Pancreas (tissue), 10 donors: ENCODE measurements around the gene USP34. TPM values are rescaled to one million over a fixed set of nuclear protein-coding genes. Genes with fewer than 3 reads are reported as not detected.

Experiments used
- ATAC-seq, 4 donors: fragments of 200-7000 bp; cut with Tn5 transposase; one replicate each; pipeline versions ENCODE4 v1.8.0 to v1.9.1; 2020; ENCODE audit warnings: mild to moderate bottlenecking in 4 of 4, moderate library complexity in 4 of 4
- DNase-seq, 6 donors: peaks; one replicate each; pipeline ENCODE4 v3.0.0-alpha.2; 2020
- FAIRE-seq: peaks from 2 replicates; lab custom pipeline; 2012; peaks lifted over from hg19 to GRCh38; lab: Jason Lieb, UNC
- H3K27ac ChIP-seq, 4 donors: fragments of 200-600 bp; sonication (generic); 1 replicate in 3 of 4; 2 replicates in 1 of 4; pipeline versions ENCODE4 v1.5.0 to v1.8.0; 2020
- H3K27me3 ChIP-seq, 4 donors: fragments of 200-600 bp; one replicate each; pipeline ENCODE4 v1.8.0; 2021
- H3K36me3 ChIP-seq, 3 donors: fragments of 200-600 bp; sonication (generic) in 1 of 3; one replicate each; pipeline versions ENCODE4 v1.5.0 to v1.8.0; 2020 to 2021
- H3K4me1 ChIP-seq, 3 donors: fragments of 200-600 bp; one replicate each; pipeline ENCODE4 v1.8.0; 2021
- H3K4me3 ChIP-seq, 4 donors: fragments of 200-600 bp; sonication (generic) in 2 of 4; one replicate each; pipeline versions ENCODE4 v1.5.0 to v1.8.0; 2020 to 2021
- H3K9me3 ChIP-seq, 4 donors: fragments of 200-600 bp; one replicate each; pipeline ENCODE4 v1.8.0; 2021
- WGBS, 2 donors: extraction: QIAGEN DNeasy Blood & Tissue Kit; methylation state at CpG; one replicate each; pipeline ENCODE4 v1.1.7; 2013; 5-methylcytosine and 5-hydroxymethylcytosine counted together
- intact Hi-C, 3 donors: fragments of 100-400 bp; cut with DNase I; formaldehyde crosslinking; loops; one replicate each; pipeline versions ENCODE4 v1.11.1 to v1.14.2; 2022
- polyA plus RNA-seq, 2 donors: library from polyadenylated mRNA; stranded (reverse); fragments of 200-250 nt; gene quantifications; one replicate each; pipeline ENCODE4 v1.2.3, GENCODE V29; 2013
- total RNA-seq, 6 donors: library from RNA; stranded (reverse); fragmentation: NEBNext Ultra II Directional in 4 of 6; extraction: Animal tissue kit (Norgen Biotek cat#: 25700) in 4 of 6; gene quantifications; one replicate each; pipeline versions ENCODE4 v1.2.1 to v1.2.4, GENCODE V29; 2021 to 2023
- TF ChIP-seq, protein P1 (sequence below), 4 donors: fragments of 200-600 bp; sonication (generic) in 3 of 4; IDR thresholded peaks; one replicate each; pipeline versions ENCODE4 v1.5.0 to v1.8.0; 2021; ENCODE audit warnings: antibody characterized with exemption in 4 of 4
- donor health status: healthy with polysubstance abuse.
- donor health status: DM: no; HTN: no; CAD: no; lungs with moderate emphysema.
- donor health status: DM: no; HTN: no; CAD: no.
- donor health status: control.
- donor health status: control.
- donor health status: Bipolar disorder and iron deficiency.
- donor health status: DM: yes; HTN: yes; CAD: no.
- donor health status: DM: no; HTN: no; CAD: no.
- donor health status: DM: no; HTN: no; CAD: no.
- donor health status: DM: yes; HTN: yes; CAD: no.

The USP34 gene, protein sequence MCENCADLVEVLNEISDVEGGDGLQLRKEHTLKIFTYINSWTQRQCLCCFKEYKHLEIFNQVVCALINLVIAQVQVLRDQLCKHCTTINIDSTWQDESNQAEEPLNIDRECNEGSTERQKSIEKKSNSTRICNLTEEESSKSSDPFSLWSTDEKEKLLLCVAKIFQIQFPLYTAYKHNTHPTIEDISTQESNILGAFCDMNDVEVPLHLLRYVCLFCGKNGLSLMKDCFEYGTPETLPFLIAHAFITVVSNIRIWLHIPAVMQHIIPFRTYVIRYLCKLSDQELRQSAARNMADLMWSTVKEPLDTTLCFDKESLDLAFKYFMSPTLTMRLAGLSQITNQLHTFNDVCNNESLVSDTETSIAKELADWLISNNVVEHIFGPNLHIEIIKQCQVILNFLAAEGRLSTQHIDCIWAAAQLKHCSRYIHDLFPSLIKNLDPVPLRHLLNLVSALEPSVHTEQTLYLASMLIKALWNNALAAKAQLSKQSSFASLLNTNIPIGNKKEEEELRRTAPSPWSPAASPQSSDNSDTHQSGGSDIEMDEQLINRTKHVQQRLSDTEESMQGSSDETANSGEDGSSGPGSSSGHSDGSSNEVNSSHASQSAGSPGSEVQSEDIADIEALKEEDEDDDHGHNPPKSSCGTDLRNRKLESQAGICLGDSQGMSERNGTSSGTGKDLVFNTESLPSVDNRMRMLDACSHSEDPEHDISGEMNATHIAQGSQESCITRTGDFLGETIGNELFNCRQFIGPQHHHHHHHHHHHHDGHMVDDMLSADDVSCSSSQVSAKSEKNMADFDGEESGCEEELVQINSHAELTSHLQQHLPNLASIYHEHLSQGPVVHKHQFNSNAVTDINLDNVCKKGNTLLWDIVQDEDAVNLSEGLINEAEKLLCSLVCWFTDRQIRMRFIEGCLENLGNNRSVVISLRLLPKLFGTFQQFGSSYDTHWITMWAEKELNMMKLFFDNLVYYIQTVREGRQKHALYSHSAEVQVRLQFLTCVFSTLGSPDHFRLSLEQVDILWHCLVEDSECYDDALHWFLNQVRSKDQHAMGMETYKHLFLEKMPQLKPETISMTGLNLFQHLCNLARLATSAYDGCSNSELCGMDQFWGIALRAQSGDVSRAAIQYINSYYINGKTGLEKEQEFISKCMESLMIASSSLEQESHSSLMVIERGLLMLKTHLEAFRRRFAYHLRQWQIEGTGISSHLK (N-terminal part only)
- total RNA-seq (10 to 100 TPM; 30.0 to 58.9 (median 45.1) TPM), polyA plus RNA-seq (10 to 100 TPM; 33.6 to 50.1 TPM)

DNA sequence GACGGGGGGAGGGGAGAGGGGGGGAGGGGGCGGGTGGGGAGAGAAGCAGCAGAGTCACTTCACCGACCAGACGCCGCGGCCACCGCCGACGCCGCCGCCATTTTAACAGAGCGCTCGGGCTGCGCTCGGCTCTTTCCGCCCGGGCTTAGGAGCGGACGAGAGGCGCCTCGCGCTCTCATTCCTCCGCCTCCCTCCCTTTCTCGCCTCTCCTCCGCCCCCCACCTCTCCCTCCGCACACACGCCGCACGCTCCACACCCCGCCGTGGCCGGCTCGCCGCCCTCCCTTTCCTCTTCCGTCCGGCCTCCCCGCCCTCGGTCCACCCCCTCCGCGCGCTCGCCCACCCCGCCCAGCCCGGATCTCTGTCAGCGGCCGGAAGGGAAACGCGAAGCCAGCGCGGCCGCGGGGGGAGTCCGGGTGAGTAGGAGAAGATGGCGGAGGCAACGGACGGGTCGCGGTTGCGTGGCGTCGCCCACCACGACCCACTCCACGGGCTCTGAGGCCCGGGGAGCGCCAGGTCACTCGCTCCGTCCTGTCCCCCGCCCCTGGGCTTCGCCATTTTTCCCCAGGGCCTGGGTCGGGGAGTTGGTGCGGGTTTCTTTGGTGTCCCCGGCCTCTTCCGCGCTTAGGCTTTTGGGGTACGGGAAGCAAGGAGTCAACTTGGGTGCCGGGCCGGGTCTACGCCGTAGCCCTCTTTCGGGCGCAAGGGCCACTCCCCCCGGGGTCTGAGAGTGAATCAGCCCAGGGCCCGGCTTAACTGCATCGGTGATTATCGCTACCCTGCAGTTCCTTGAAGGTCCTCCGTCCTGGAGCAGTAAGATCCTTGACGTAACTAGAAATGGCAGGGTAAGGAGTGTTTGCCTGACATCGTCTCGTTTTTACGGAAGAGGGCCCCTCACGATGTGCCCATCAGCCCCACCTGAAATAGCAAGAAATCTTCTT is at the start of gene USP34:
Gene USP34 (minus strand): TSS at position 123 of the 940 bp plus-strand sequence. CDS start 395 bp downstream, outside the sequence.
- no peak for FAIRE-seq
- peak; percentile 91 to 96 (median 92) for ATAC-seq
- H3K9me3 ChIP-seq: no peaks in the 10 kb centered on the region
- peak within 1 kb of the TSS; percentile 88 to 98 (median 95) for H3K27ac ChIP-seq
- TF ChIP-seq, protein P1, sequence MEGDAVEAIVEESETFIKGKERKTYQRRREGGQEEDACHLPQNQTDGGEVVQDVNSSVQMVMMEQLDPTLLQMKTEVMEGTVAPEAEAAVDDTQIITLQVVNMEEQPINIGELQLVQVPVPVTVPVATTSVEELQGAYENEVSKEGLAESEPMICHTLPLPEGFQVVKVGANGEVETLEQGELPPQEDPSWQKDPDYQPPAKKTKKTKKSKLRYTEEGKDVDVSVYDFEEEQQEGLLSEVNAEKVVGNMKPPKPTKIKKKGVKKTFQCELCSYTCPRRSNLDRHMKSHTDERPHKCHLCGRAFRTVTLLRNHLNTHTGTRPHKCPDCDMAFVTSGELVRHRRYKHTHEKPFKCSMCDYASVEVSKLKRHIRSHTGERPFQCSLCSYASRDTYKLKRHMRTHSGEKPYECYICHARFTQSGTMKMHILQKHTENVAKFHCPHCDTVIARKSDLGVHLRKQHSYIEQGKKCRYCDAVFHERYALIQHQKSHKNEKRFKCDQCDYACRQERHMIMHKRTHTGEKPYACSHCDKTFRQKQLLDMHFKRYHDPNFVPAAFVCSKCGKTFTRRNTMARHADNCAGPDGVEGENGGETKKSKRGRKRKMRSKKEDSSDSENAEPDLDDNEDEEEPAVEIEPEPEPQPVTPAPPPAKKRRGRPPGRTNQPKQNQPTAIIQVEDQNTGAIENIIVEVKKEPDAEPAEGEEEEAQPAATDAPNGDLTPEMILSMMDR (IDR thresholded peaks at IDR 0.05): no peak
- intact Hi-C loops: loop anchor here in 1 of 3 donors (10.0 kb wide), 1 partner anchor 64 kb away; the partner anchor contains the start of gene XPO1
- peak; percentile 93 to 96 (median 96) for DNase-seq
- no peaks in the 10 kb centered on the region for H3K36me3 ChIP-seq
- peak within 1 kb of the TSS; percentile 66 to 89 (median 85) for H3K4me3 ChIP-seq
- peaks cover 2 to 20% (median 12%) of the 10 kb centered on the region in 3 donors for H3K4me1 ChIP-seq
- 0 to 2% methylated on average over 77 to 89 of the region's 91 CpGs for WGBS, 2 donors
- H3K27me3 ChIP-seq: no peaks in the 10 kb centered on the region

DNA sequence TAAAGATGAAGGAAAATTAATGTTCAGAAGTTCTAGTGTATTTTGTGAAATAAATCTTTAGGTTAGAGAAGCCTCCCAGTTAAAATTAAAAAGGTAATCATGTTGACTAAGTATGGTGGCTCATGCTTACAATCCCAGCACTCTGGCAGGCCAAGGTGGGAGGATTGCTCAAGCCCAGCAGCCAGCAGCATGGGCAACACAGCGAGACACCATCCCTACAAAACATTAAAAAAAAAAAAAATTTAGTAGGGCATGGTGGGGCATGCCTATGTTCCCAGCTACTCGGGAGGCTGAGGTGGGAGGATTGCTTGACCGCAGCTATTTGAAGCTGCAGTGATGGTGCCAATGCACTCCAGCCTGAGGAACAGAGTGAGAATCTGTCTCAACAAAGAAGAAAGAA is 49.4 kb upstream of the USP34 start:
- ATAC-seq: no peak
- 94% methylated on average over 3 of the region's 3 CpGs for WGBS, 2 donors

DNA sequence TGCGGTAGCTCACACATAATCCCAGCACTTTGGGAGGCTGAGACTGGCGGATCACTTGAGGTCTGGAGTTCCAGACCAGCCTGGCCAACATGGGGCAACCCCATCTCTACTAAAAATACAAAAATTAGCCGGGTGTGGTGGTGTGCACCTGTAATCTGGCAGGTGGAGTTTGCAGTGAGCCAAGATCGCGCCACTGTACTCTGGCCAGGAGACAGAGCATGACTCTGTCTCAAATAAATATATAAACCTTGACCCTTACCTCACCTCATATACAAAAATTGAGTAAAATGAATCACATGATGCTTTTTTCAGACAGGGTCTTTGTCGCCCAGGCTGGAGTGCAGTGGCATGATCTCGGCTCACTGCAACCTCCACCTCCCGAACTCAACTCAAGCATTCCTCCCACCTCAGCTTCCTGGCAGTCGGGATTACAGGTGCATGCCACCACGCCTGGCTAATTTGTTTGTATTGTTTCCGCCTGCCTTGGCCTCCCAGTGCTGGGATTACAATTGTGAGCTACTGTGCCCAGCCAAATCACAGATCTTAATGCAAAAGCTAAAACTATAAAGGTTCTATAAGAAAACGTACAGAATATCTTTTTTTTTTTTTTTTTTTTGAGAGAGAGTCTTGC is 42.0 kb upstream of the USP34 start:
- no peak overlapping the region for H3K27ac ChIP-seq
- TF ChIP-seq, protein P1 (IDR thresholded peaks at IDR 0.05): no peak
- no peaks in the 10 kb centered on the region for H3K4me1 ChIP-seq
- ATAC-seq (peak in 1 of 4 donors; percentile 31), FAIRE-seq (no peak), DNase-seq (peak in 1 of 6 donors; percentile 5)
- H3K9me3 ChIP-seq: no peaks in the 10 kb centered on the region
- 84 to 87% methylated on average over 12 of the region's 12 CpGs for WGBS, 2 donors
- intact Hi-C loops: no loop called here
- no peaks in the 10 kb centered on the region for H3K27me3 ChIP-seq
- peaks cover 0 to 12% (median 3%) of the 10 kb centered on the region in 3 donors for H3K36me3 ChIP-seq
- no peak overlapping the region for H3K4me3 ChIP-seq

More for the DNA sequence above, 49.4 kb upstream of the USP34 start:
- no peak overlapping the region for H3K4me3 ChIP-seq
- peaks cover 3 to 20% (median 11%) of the 10 kb centered on the region in 3 donors for H3K36me3 ChIP-seq
- TF ChIP-seq, protein P1 (IDR thresholded peaks at IDR 0.05): no peak
- peaks cover 0 to 3% (median 0%) of the 10 kb centered on the region in 3 donors for H3K4me1 ChIP-seq
- intact Hi-C loops: no loop called here
- no peaks in the 10 kb centered on the region for H3K27me3 ChIP-seq
- DNase-seq (no peak), FAIRE-seq (no peak)
- H3K9me3 ChIP-seq: no peaks in the 10 kb centered on the region
- H3K27ac ChIP-seq: no peak overlapping the region
